Skeletal muscle satellite cell (primary cell): ENCODE measurements around the gene NXNL2.

Experiments
- H3K27me3 ChIP-seq: 2 replicates; pipeline ENCODE4 v1.7.0; 2013; ENCODE audit warnings: low read length; ENCODE audit not compliant: control insufficient read depth, insufficient read depth
- H3K36me3 ChIP-seq: 2 replicates; pipeline ENCODE4 v1.7.0; 2013; ENCODE audit warnings: mild to moderate bottlenecking, control low read depth, low read length; ENCODE audit not compliant: insufficient read depth
- H3K4me1 ChIP-seq: 2 replicates; pipeline ENCODE4 v1.7.0; 2013; ENCODE audit warnings: low read length; ENCODE audit not compliant: control insufficient read depth, insufficient read depth
- H3K4me2 ChIP-seq: 2 replicates; pipeline ENCODE4 v1.7.0; 2013; ENCODE audit warnings: mild to moderate bottlenecking, low read length
- H3K4me3 ChIP-seq: 2 replicates; pipeline ENCODE4 v1.7.0; 2013; ENCODE audit warnings: low read length
- H3K9ac ChIP-seq: 2 replicates; pipeline ENCODE4 v1.7.0; 2013; ENCODE audit warnings: mild to moderate bottlenecking, low read depth, low read length, moderate library complexity
- H3K9me3 ChIP-seq: replicated peaks from 2 replicates; pipeline ENCODE4 v1.7.0; 2013; ENCODE audit warnings: mild to moderate bottlenecking, control low read depth, low read length

Gene NXNL2

GRCh38 chr9:88583901-88584596, 49.1 kb downstream of the NXNL2 start:
- Histone ChIP-seq H3K4me3 (no peak overlapping the region), H3K27me3 (no peaks in the 10 kb centered on the region), H3K9ac (no peak overlapping the region), H3K4me1 (peaks cover 15% of the 10 kb centered on the region), H3K36me3 (no peaks in the 10 kb centered on the region), H3K9me3 (no peaks in the 10 kb centered on the region), H3K4me2 (peak overlapping the region; percentile 50)

DNA sequence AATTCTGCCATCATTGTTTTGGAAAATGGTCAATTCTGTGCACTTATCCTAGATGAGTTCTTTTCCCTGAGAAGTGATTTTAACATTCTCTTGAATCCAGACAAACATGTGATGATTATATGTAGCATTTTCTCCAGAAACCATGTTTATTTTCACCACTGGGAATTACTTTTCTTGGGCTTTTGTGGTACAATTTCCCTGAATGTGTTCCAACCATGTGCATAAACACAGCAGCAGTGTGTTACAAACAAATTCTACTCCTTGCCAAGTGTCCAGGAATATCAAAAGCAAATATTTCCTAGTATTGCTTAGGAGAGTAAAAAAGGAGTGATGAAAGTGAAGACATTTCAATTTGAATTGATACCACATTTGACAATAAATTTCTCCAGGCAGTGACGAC, 50.4 kb downstream of the NXNL2 start:
- H3K27me3 ChIP-seq = no peaks in the 10 kb centered on the region
- no peak overlapping the region for H3K4me2 ChIP-seq
- peaks cover 15% of the 10 kb centered on the region for H3K4me1 ChIP-seq
- no peak overlapping the region for H3K9ac ChIP-seq
- no peaks in the 10 kb centered on the region for H3K9me3 ChIP-seq
- H3K4me3 ChIP-seq = no peak overlapping the region
- no peaks in the 10 kb centered on the region for H3K36me3 ChIP-seq

DNA sequence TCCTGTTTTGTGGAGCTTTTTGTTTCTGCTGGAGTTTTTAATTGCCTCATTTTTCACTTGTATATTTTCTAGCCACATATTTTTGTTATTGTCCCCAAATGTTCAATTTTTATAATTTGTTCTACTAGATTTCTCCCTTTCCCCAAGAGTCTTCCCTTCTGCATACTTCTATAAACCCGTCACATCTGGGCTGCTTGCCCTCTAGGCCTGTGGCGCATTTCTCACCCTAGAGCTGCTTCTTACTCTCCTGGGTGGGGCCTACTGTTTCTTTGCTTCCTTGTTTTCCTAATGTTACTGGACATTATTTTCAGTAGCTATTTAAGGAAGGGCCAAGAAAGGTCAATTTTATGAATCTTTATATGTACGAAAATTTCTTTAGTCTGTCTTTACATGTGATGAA, 51.5 kb downstream of the NXNL2 start:
- H3K36me3 ChIP-seq = no peaks in the 10 kb centered on the region
- no peak overlapping the region for H3K9ac ChIP-seq
- H3K4me3 ChIP-seq = no peak overlapping the region

GRCh38 chr9:88587182-88587581, 52.2 kb downstream of the NXNL2 start:
- Histone ChIP-seq H3K4me3 (no peak overlapping the region), H3K9ac (no peak overlapping the region), H3K4me2 (no peak overlapping the region), H3K36me3 (no peaks in the 10 kb centered on the region), H3K27me3 (no peaks in the 10 kb centered on the region), H3K4me1 (peaks cover 15% of the 10 kb centered on the region), H3K9me3 (no peaks in the 10 kb centered on the region)

More for the DNA sequence above, 51.5 kb downstream of the NXNL2 start:
- peaks cover 15% of the 10 kb centered on the region for H3K4me1 ChIP-seq
- H3K27me3 ChIP-seq = no peaks in the 10 kb centered on the region
- H3K4me2 ChIP-seq = no peak overlapping the region
- no peaks in the 10 kb centered on the region for H3K9me3 ChIP-seq

DNA sequence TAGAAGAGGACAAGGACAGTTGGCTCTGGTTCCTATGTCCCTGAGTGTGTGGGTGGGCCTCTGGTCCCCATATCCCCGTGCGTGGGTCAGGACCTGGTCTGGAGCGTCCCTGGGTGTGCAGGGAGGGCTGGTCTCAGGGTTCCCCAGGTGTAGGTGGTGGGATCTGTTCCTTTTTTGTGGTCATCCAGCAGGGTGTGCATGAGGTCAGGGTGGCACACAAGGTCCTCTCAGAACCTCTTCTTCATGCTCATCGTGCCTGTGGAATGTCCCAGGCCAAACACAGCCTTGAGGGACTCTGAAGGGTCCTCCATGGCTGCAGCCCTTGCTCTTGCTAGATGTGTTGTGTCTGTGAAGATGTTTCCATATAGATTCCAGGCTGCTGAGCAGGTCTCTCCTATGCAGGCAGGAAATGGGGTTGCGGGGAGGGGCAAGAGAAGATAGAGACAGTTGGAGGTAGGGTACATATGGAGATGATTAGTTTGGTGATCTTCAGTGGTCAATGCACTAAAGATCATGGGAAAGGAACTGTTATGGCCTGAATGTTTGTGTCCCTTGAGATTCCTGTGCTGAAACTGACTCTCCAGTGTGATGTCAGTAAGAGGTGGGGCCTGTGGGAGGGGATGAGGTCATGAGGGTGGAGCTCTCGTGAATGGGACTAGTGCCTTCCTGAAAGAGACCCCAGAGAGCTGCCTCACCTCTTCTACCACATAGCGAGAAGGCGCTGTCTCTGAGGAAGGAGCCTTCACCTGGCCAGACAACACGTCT, 53.1 kb downstream of the NXNL2 start:
- Histone ChIP-seq H3K4me3 (no peak overlapping the region), H3K9me3 (no peaks in the 10 kb centered on the region), H3K9ac (no peak overlapping the region), H3K36me3 (no peaks in the 10 kb centered on the region), H3K27me3 (no peaks in the 10 kb centered on the region), H3K4me1 (peaks cover 15% of the 10 kb centered on the region), H3K4me2 (no peak overlapping the region)

DNA sequence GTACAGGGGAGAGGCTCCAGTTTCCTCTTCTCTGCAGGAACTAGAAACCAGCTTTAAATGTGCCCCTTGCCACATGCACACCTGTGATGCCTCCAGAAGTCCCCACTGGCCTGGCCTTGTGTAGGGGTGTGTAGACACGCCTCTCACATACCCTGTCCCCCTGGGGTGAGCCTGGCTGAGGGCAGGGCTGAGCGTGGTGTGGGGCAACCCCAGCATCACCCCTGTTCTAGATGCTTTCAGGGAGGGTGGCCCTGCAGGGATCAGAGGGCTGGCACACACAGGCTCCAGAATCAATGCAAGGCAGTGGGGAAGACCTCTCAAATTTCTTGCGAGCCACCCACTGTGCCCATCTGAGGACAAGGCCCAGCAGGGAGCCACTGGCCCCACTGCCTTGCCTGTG, 54.7 kb downstream of the NXNL2 start:
- Histone ChIP-seq H3K9ac (no peak overlapping the region), H3K36me3 (no peaks in the 10 kb centered on the region), H3K4me3 (no peak overlapping the region), H3K27me3 (no peaks in the 10 kb centered on the region), H3K4me1 (peaks cover 4% of the 10 kb centered on the region), H3K9me3 (no peaks in the 10 kb centered on the region), H3K4me2 (no peak overlapping the region)

DNA sequence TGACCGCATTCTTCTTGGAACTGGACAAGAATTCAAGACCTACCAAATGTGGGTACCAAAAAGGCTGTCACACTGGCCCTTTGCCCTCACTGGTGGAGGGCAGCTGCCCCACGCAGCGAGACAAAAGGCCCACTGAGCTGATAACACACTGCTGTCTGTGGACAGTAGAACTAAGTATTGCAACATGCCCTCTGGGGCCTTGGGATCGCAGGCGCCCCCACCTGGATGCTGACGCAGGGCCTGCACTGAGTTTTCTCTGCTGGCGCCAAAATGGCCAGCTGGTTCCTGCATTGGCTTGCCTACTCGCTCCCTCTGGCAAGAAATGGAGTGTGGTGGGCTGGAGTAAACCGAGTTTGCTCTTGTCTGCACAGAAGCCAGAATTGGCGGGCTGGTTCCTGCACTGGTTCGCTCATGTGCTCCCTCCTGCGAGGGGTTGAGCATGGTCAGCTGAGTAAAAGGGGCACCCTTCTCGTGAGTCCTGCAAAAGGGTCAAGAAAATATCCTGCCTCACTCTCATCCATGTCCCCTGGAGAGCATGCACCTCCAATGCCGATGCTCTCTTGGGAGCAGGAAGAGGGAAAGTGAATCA, 55.7 kb downstream of the NXNL2 start:
- no peak overlapping the region for H3K4me3 ChIP-seq
- no peaks in the 10 kb centered on the region for H3K9me3 ChIP-seq
- H3K4me1 ChIP-seq = peaks cover 4% of the 10 kb centered on the region
- no peaks in the 10 kb centered on the region for H3K27me3 ChIP-seq
- no peaks in the 10 kb centered on the region for H3K36me3 ChIP-seq
- H3K4me2 ChIP-seq = no peak overlapping the region
- no peak overlapping the region for H3K9ac ChIP-seq

GRCh38 chr9:88593537-88594185, 58.7 kb downstream of the NXNL2 start:
- H3K4me3 ChIP-seq = no peak overlapping the region
- H3K9me3 ChIP-seq = no peaks in the 10 kb centered on the region
- H3K4me2 ChIP-seq = no peak overlapping the region
- H3K4me1 ChIP-seq = no peaks in the 10 kb centered on the region
- H3K9ac ChIP-seq = no peak overlapping the region
- no peaks in the 10 kb centered on the region for H3K36me3 ChIP-seq
- H3K27me3 ChIP-seq = no peaks in the 10 kb centered on the region
